SU-DHL-6 (cell line): ENCODE measurements around the gene AGAP1.

Experiments
- CTCF ChIP-seq: fragments of 200-600 bp; sonication (generic); IDR thresholded peaks from one replicate; pipeline ENCODE4 v1.5.1; 2017; ENCODE audit warnings: antibody characterized with exemption, mild to moderate bottlenecking, low read length, moderate library complexity; ENCODE audit not compliant: insufficient read depth, poor library complexity, severe bottlenecking
- EZH2phosphoT487 ChIP-seq: fragments of 200-600 bp; sonication (generic), shearing (Covaris generic); conservative IDR thresholded peaks from 2 replicates; pipeline ENCODE4 v1.6.1; 2018; ENCODE audit warnings: mild to moderate bottlenecking, antibody characterized with exemption, low read length, moderate library complexity, mixed read lengths

- TF ChIP-seq CTCF: no peak
- no peak for TF ChIP-seq EZH2phosphoT487
Observed at GRCh38 chr2:236101311-236101950, 607.6 kb downstream of the AGAP1 start.
